PC-9 (cell line): ENCODE results near the gene LSM10. TPM values are rescaled to one million over a fixed set of nuclear protein-coding genes. Genes with fewer than 3 reads are reported as not detected.

ENCODE experiments used
- BruUV-seq: library from RNA; stranded (reverse); fragments of 400-500 nt; replicated peaks from 2 replicates; lab custom pipeline; 2021; lab: Mats Ljungman, UMichigan
- CTCF ChIA-PET: fragments of 300-600 bp; sonication (Branson Sonifier 250); formaldehyde crosslinking; loops from one replicate; lab custom pipeline; 2022; ENCODE audit warnings: antibody characterized with exemption; lab: Charles Lee
- POLR2A ChIA-PET: fragments of 300-600 bp; sonication (Branson Sonifier 250); formaldehyde crosslinking; loops from one replicate; lab custom pipeline; 2022; ENCODE audit warnings: antibody characterized with exemption; ENCODE audit not compliant: unreplicated experiment; lab: Charles Lee
- DNase-seq, 2 experiments: peaks; one replicate each; pipeline versions ENCODE4 v3.0.0 to v3.0.0-alpha.2; 2015 to 2022; ENCODE audit warnings: mixed read lengths in 1 of 2
- H2AFZ ChIP-seq: fragments of 200-600 bp; sonication (generic); 2 replicates; pipeline ENCODE4 v1.8.1; 2017; ENCODE audit warnings: antibody characterized with exemption
- H3F3A ChIP-seq: fragments of 200-600 bp; sonication (generic); 2 replicates; pipeline ENCODE4 v1.8.1; 2017; ENCODE audit warnings: antibody characterized with exemption, mild to moderate bottlenecking, low read depth; ENCODE audit not compliant: insufficient read depth
- H3K27ac ChIP-seq: fragments of 200-600 bp; sonication (generic); 2 replicates; pipeline ENCODE4 v1.6.1; 2016; ENCODE audit warnings: mixed run types
- H3K27me3 ChIP-seq: fragments of 200-600 bp; sonication (generic); 2 replicates; pipeline ENCODE4 v1.6.1; 2016; ENCODE audit warnings: low read depth, mixed run types; ENCODE audit not compliant: insufficient read depth
- H3K36me3 ChIP-seq: fragments of 200-600 bp; sonication (generic); 2 replicates; pipeline ENCODE4 v1.6.1; 2016; ENCODE audit warnings: low read depth, mixed run types
- H3K4me1 ChIP-seq: fragments of 200-600 bp; sonication (generic); replicated peaks from 2 replicates; pipeline ENCODE4 v1.6.1; 2016; ENCODE audit warnings: mixed run types; ENCODE audit not compliant: insufficient read depth
- H3K4me2 ChIP-seq: fragments of 200-600 bp; sonication (generic); 2 replicates; pipeline ENCODE4 v1.6.1; 2017; ENCODE audit warnings: mixed run types
- H3K4me3 ChIP-seq: fragments of 200-600 bp; sonication (generic); 2 replicates; pipeline ENCODE4 v1.6.1; 2016; ENCODE audit warnings: mixed run types
- H3K79me2 ChIP-seq: fragments of 200-600 bp; sonication (generic); 2 replicates; pipeline ENCODE4 v1.6.1; 2017; ENCODE audit warnings: low read depth, mixed run types
- H3K9me2 ChIP-seq: fragments of 200-600 bp; sonication (generic); 2 replicates; pipeline ENCODE4 v1.8.1; 2017; ENCODE audit warnings: mild to moderate bottlenecking; ENCODE audit not compliant: insufficient read depth
- H3K9me3 ChIP-seq: fragments of 200-600 bp; sonication (generic); 2 replicates; pipeline ENCODE4 v1.8.1; 2016; ENCODE audit warnings: low read depth; ENCODE audit not compliant: insufficient read depth
- H4K20me1 ChIP-seq: fragments of 200-600 bp; sonication (generic); 2 replicates; pipeline ENCODE4 v1.8.1; 2017; ENCODE audit not compliant: insufficient read depth
- CTCF ChIP-seq: fragments of 200-600 bp; sonication (generic); conservative IDR thresholded peaks from 2 replicates; pipeline ENCODE4 v1.6.1; 2017; ENCODE audit warnings: mixed run types, antibody characterized with exemption, mild to moderate bottlenecking, moderate library complexity
- EZH2 ChIP-seq: fragments of 200-600 bp; sonication (generic); IDR thresholded peaks from 2 replicates; pipeline ENCODE4 v1.8.0; 2017; ENCODE audit warnings: antibody characterized with exemption, low read depth
- intact Hi-C: fragments of 100-400 bp; cut with micrococcal nuclease; formaldehyde crosslinking; loops from one replicate; pipeline ENCODE4 v1.10.0; 2022; ENCODE audit not compliant: unreplicated experiment
- total RNA-seq: library from RNA; stranded (reverse); gene quantifications from 2 replicates; pipeline ENCODE4 v1.2.3, GENCODE V29; 2021

LSM10 gene
- total RNA-seq, 1 experiment from 2014 or later, result 39.7 TPM

- no peaks in the 10 kb centered on the region for H3K27me3 ChIP-seq
- H3K4me2 ChIP-seq, result no peak overlapping the region
- H4K20me1 ChIP-seq, result no peaks in the 10 kb centered on the region
- no peak for TF ChIP-seq CTCF
- no peak for TF ChIP-seq EZH2
- no peaks in the 10 kb centered on the region for H3K79me2 ChIP-seq
- BruUV-seq, result no TSS peak
- no peaks in the 10 kb centered on the region for H3K4me1 ChIP-seq
- no peak overlapping the region for H2AFZ ChIP-seq
- no peak overlapping the region for H3K4me3 ChIP-seq
- H3K27ac ChIP-seq, result no peak overlapping the region
- intact Hi-C loops, result no loop called here
- no peaks in the 10 kb centered on the region for H3K9me2 ChIP-seq
- ChIA-PET CTCF (no interaction called here), POLR2A (no interaction called here)
- DNase-seq, result no peak
- H3K36me3 ChIP-seq, result no peaks in the 10 kb centered on the region
- H3K9me3 ChIP-seq, result no peaks in the 10 kb centered on the region
- no peaks in the 10 kb centered on the region for H3F3A ChIP-seq
These were observed 48.6 kb upstream of the LSM10 start for GRCh38 chr1:36446271-36446670.

GRCh38 chr1:36443297-36443696 lies 45.6 kb upstream of the LSM10 start:
- Histone ChIP-seq H4K20me1 (no peaks in the 10 kb centered on the region), H3K9me2 (no peaks in the 10 kb centered on the region), H3F3A (no peaks in the 10 kb centered on the region), H3K36me3 (no peaks in the 10 kb centered on the region), H2AFZ (no peak overlapping the region), H3K9me3 (no peaks in the 10 kb centered on the region), H3K27ac (no peak overlapping the region), H3K27me3 (no peaks in the 10 kb centered on the region), H3K4me1 (no peaks in the 10 kb centered on the region), H3K79me2 (no peaks in the 10 kb centered on the region), H3K4me2 (no peak overlapping the region), H3K4me3 (no peak overlapping the region)
- no TSS peak for BruUV-seq
- DNase-seq, result no peak
- TF ChIP-seq EZH2, result no peak
- TF ChIP-seq CTCF, result no peak
- intact Hi-C loops, result no loop called here
- ChIA-PET POLR2A (no interaction called here), CTCF (no interaction called here)

- intact Hi-C loops, result no loop called here
- ChIA-PET POLR2A (interaction anchor here (0.6 kb wide), 1 partner anchor 132 kb away, joined by 5 read pairs; no protein-coding TSS in a partner anchor), CTCF (interaction anchor here (0.6 kb wide), 1 partner anchor 25 kb away, joined by 11 read pairs; no protein-coding TSS in a partner anchor)
- Histone ChIP-seq H3K27ac (peak overlapping the region; percentile 24; the same call in 1 of the 2 replicates), H3F3A (peaks cover 5% of the 10 kb centered on the region; the same call in 1 of the 2 replicates), H3K9me3 (no peaks in the 10 kb centered on the region), H3K36me3 (no peaks in the 10 kb centered on the region), H4K20me1 (no peaks in the 10 kb centered on the region), H3K27me3 (no peaks in the 10 kb centered on the region), H3K9me2 (no peaks in the 10 kb centered on the region), H3K4me2 (0 out of 2 replicates have a peak overlapping the region, but pooled peaks have one; percentile 8), H3K79me2 (no peaks in the 10 kb centered on the region), H3K4me1 (peaks cover 6% of the 10 kb centered on the region), H2AFZ (no peak overlapping the region), H3K4me3 (no peak overlapping the region)
- no peak for DNase-seq
- TF ChIP-seq EZH2 (no peak), CTCF (no peak)
- no TSS peak for BruUV-seq
These were observed 44.6 kb upstream of the LSM10 start for GRCh38 chr1:36442337-36442736.
